ENCODE data around the gene SPRR2A. TPM values are rescaled to one million over a fixed set of nuclear protein-coding genes. Genes with fewer than 3 reads are reported as not detected.

The SPRR2A gene
- total and polyA plus RNA-seq, 12 donors = 0.97 to 0.98 TPM; not detected in 10

DNA sequence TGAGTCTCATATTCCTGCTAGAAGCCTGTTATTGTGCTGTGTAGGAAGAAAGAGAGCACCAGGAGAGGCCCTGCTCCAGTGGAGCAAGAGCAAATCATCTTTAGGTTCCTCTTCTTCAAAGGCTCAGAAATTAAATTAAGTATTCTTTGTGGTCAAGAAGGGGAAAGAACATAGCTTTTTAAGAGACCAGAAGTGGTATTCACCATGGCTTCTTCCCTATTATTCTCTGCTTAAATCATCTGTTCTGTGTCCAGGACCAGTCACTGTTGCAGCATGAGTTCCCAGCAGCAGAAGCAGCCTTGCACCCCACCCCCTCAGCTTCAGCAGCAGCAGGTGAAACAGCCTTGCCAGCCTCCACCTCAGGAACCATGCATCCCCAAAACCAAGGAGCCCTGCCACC, 25.2 kb downstream of the SPRR2A start:
- Histone ChIP-seq H3K36me3 (replicated peaks in 1 of 2) (no peaks in the 10 kb centered on the region), H3K27me3 (no peaks in the 10 kb centered on the region), H3K4me1 (replicated peaks in 1 of 2) (no peaks in the 10 kb centered on the region), H3K27ac (no peak overlapping the region), H3K9me3 (replicated peaks in 1 of 3) (no peaks in the 10 kb centered on the region), H3K4me3 (no peak overlapping the region)
- TF ChIP-seq POLR2A (IDR thresholded peaks at IDR 0.05) (no peak), CTCF (IDR thresholded peaks at IDR 0.05) (no peak)
- intact Hi-C loops (cut with DNase I) = no loop called here
- DNase-seq = no peak

GRCh38 chr1:153030895-153031294, 26.4 kb downstream of the SPRR2A start, which contains the start of gene SPRR1B:
SPRR1B (plus strand) TSS chr1:153031203; CDS start chr1:153032346, 1,143 bp downstream.
- no peaks in the 10 kb centered on the region for H3K27me3 ChIP-seq
- H3K4me3 ChIP-seq = no peak within 1 kb of the TSS
- H3K36me3 ChIP-seq (replicated peaks in 1 of 2) = no peaks in the 10 kb centered on the region
- no peaks in the 10 kb centered on the region for H3K9me3 ChIP-seq (replicated peaks in 1 of 3)
- intact Hi-C loops (cut with DNase I) = no loop called here
- TF ChIP-seq CTCF (IDR thresholded peaks at IDR 0.05) (no peak), POLR2A (IDR thresholded peaks at IDR 0.05) (no peak)
- H3K27ac ChIP-seq = no peak within 1 kb of the TSS
- DNase-seq = no peak
- H3K4me1 ChIP-seq (replicated peaks in 1 of 2) = no peaks in the 10 kb centered on the region

GRCh38 chr1:153028766-153029165, 28.5 kb downstream of the SPRR2A start:
- TF ChIP-seq CTCF (IDR thresholded peaks at IDR 0.05) = no peak
- TF ChIP-seq POLR2A (IDR thresholded peaks at IDR 0.05) = no peak
- H3K9me3 ChIP-seq (replicated peaks in 1 of 3) = no peaks in the 10 kb centered on the region
- DNase-seq = no peak
- no peak overlapping the region for H3K4me3 ChIP-seq
- intact Hi-C loops (cut with DNase I) = no loop called here
- 54 to 80% (median 72%) methylated on average over 1 of the region's 1 CpG for WGBS, 4 donors
- no peaks in the 10 kb centered on the region for H3K4me1 ChIP-seq (replicated peaks in 1 of 2)
- no peak overlapping the region for H3K27ac ChIP-seq
- H3K27me3 ChIP-seq = no peaks in the 10 kb centered on the region
- no peaks in the 10 kb centered on the region for H3K36me3 ChIP-seq (replicated peaks in 1 of 2)

GRCh38 chr1:153025797-153026196, 31.5 kb downstream of the SPRR2A start:
- Histone ChIP-seq H3K27ac (no peak overlapping the region), H3K4me3 (no peak overlapping the region), H3K36me3 (replicated peaks in 1 of 2) (no peaks in the 10 kb centered on the region), H3K4me1 (replicated peaks in 1 of 2) (no peaks in the 10 kb centered on the region), H3K27me3 (no peaks in the 10 kb centered on the region), H3K9me3 (replicated peaks in 1 of 3) (no peaks in the 10 kb centered on the region)
- intact Hi-C loops (cut with DNase I) = no loop called here
- no peak for TF ChIP-seq CTCF (IDR thresholded peaks at IDR 0.05)
- no peak for TF ChIP-seq POLR2A (IDR thresholded peaks at IDR 0.05)
- DNase-seq = no peak
- 68 to 90% (median 85%) methylated on average over 1 of the region's 1 CpG for WGBS, 4 donors

Measured in adrenal gland (tissue), 12 donors.